ENCODE results near the gene IL17C.

The IL17C gene

DNA sequence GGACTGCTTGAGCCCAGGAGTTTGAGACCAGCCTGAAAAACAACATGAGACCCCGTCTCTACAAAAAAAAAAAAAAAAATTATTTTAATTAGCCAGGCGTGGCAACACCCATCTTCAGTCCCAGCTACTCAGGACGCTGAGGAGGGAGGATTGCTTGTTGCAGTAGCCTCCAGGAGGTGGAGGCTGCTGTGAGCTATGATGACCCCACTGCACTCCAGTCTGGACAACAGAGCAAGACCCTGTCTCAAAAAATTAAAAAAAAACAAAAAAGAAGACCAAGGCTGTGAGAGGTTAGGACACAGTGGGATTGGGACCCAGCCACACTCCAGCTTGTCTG is 49.3 kb downstream of the IL17C start:
- H3K4me3 ChIP-seq (ENCODE audit: control insufficient read depth, low read depth, low read length), result no peak overlapping the region
- no peak for DNase-seq (ENCODE audit: low read depth)
- TF ChIP-seq, protein P1, sequence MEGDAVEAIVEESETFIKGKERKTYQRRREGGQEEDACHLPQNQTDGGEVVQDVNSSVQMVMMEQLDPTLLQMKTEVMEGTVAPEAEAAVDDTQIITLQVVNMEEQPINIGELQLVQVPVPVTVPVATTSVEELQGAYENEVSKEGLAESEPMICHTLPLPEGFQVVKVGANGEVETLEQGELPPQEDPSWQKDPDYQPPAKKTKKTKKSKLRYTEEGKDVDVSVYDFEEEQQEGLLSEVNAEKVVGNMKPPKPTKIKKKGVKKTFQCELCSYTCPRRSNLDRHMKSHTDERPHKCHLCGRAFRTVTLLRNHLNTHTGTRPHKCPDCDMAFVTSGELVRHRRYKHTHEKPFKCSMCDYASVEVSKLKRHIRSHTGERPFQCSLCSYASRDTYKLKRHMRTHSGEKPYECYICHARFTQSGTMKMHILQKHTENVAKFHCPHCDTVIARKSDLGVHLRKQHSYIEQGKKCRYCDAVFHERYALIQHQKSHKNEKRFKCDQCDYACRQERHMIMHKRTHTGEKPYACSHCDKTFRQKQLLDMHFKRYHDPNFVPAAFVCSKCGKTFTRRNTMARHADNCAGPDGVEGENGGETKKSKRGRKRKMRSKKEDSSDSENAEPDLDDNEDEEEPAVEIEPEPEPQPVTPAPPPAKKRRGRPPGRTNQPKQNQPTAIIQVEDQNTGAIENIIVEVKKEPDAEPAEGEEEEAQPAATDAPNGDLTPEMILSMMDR (IDR thresholded peaks at IDR 0.05; ENCODE audit: control insufficient read depth, insufficient read depth, low read depth, low read length, missing control alignments), result no peak

DNA sequence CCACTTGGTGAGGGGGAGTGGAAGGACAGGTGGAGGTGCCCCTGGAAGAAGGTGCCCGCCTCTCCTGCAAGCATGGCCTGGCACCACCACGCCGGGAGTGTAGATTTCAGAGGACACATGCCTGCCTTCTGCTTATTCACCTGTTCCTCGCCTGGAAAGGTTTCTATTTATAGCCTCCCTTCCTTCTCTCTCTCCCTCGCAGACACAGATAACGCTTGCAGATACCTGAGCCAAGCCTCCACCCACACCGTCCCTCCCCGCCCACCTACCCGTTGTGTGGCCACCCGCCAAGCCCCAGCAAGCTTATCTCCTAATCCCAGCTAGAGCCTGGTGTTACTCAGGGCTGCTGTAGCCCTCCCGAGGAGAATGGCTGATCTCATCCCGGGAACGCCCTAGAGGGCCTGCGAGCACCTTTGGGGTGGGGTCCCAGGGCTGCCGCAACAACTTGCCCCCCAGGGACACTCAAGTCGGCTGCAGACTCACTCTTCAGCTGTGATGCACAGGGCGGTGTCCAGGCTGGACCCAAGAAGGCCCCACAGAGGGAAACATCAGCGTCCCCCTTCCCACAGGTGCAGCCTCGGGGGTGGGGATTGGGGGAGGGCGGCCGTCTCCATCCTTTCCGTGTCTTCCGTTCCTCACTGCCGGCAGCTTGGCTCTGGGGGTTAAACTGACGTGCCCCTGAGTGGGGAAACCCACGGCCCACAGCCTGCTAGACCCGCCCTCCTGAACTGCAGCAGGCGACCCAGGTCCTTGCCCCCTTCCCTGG is 49.8 kb downstream of the IL17C start:
- DNase-seq (ENCODE audit: low read depth), result no peak
- TF ChIP-seq, protein P1 (IDR thresholded peaks at IDR 0.05; ENCODE audit: control insufficient read depth, insufficient read depth, low read depth, low read length, missing control alignments), result no peak
- no peak overlapping the region for H3K4me3 ChIP-seq (ENCODE audit: control insufficient read depth, low read depth, low read length)
